Kidney tubule cell (primary cell): ENCODE data around the gene RARS2.
A peak's percentile ranks its signal among the peaks of the same experiment; 100 is the strongest.

Experiments
- DNase-seq: peaks from one replicate; pipeline ENCODE4 v3.0.0-alpha.2; 2018; ENCODE audit warnings: low spot score

Gene RARS2

GRCh38 chr6:87573307-87574024 lies 16.3 kb downstream of the RARS2 start:
- no peak for DNase-seq

- no peak for DNase-seq
Observed at GRCh38 chr6:87572883-87573282, 16.9 kb downstream of the RARS2 start.

GRCh38 chr6:87572021-87572420 lies 17.8 kb downstream of the RARS2 start:
- DNase-seq: no peak

GRCh38 chr6:87561017-87561416 lies 28.8 kb downstream of the RARS2 start:
- no peak for DNase-seq

DNA sequence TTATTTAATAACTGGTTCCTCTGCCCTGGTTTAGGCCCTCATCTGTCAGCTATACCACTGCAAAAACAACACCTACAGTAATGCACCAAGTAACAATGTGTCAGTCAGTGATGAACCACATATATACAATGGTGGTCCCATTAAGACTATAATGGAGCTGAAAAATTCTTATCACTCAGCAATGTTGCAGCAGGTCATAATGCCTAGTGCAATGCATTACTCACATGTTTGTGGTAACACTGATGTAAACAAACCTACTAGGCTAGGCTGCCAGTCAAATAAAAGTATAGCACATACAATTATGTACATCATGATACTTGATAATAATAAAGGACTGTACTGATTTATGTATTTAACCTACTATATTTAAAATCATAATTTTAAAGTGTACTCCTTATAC lies 31.3 kb downstream of the RARS2 start:
- no peak for DNase-seq

DNA sequence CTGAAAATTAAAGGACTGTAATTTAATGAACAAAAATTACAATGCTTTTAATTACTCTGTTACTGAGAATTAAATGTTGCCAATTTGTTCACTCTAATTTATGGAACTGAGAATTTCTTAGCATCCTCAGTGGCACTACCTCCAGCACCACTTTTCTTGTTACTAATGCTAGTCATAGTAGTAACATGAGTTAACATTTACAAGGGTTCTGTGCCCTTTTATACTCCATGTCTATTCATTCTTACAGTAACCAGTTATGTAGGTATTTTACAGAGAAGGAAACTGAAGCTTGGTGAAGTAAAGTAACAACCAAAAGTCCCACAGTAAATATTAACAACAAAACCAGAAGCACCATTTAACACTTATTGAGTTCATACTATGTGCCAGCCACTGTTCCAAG lies 34.3 kb downstream of the RARS2 start:
- DNase-seq: no peak

DNA sequence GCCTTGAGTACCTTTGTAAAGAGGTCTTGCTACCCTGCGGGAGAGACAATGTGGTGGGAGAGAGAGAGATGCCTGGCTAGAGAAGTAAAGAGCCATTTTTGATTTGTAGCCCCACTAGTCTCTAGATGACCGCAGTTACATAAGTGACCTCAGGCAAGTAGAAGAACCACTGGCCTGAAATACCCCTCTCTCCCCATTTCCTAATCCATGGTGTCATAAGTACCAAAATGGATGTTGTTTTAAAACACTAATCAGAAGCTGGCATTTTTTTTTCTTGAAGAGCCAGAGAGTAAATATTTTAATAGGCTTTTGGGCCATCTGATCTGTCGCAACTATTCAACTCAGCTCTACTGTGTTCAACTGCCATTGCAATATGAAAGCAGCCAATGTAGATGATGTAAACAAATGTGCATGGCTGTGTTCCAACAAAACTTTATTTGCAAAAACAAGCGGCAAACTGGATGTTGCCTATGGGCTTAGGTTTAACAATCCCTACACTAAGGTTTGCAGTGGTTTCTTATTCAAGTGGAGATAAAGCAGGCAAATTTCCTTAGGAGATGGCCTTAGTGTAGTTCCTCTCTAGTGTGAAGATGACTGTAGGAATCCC lies 36.5 kb downstream of the RARS2 start:
- DNase-seq: no peak

DNA sequence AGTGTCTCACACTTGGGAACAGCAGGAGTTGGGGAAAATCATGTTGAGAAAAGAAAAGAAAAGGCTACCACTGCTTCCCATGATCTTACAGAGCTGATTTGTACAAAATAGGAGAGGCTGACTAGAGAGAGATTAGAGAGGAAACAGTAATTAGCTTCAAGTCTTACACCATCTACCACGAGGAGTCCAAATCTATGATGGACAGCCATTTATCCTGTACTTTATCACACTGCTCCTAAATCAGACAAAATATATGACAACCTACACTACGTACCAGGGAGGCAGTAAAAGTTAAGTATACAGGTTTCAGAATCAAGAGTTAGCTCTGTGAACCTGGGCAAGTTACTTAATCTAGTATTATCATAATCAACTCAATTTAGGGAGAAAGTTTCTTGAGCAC lies 38.0 kb downstream of the RARS2 start:
- no peak for DNase-seq

DNA sequence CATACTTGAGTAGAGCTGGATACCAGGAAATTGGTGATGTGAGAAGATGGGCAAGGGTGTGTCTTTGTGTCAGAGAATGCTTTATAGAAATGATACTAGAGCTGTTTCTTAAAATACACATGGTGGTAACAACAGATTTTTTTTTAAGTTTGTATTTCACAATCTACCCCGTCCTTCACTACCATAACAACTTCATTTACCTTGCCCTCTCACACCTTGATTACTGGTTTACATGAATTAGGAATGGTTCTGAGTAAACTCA lies 45.4 kb downstream of the RARS2 start:
- no peak for DNase-seq

GRCh38 chr6:87543696-87544473 lies 45.9 kb downstream of the RARS2 start:
- peak; percentile 8 for DNase-seq

DNA sequence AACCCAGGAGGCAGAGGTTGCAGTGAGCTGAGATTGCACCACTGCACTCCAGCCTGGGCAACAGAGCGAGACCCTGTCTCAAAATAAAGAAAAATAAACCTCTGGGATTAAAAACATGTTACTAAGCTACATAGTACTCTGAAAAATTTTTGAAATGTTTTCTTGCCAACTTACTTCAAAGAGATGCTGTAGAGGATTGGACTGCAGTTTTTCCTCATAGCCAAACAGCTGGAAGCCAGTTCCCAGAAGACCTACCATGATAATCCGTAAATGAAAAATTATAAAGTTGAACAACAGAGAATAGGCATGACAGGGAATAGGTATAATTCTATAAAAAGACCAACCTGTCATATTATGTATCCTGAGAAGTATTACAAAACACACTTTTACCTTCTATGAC lies 48.0 kb downstream of the RARS2 start:
- no peak for DNase-seq

- no peak for DNase-seq
Observed at GRCh38 chr6:87541041-87541440, 48.7 kb downstream of the RARS2 start.

DNA sequence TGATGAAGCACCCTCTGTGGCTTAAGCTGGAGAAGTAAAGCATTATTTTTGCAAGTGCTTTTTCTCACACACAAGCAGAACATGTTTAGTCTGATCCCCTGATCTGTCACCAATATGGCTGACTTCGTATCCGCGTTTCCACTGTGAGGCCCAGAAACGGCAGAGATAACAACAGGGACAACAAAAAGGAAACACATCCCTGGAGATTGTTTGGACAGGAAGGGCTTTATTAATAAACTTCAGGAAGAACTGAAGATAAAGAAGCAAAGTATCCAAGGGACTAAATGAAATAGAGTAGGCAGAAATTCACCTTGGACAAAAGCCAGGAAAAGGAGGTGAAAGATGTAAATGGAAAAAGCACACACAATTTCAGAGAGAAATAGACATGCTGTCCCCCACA lies 49.2 kb downstream of the RARS2 start:
- DNase-seq: no peak

- no peak for DNase-seq
Observed at GRCh38 chr6:87539554-87539953, 50.2 kb downstream of the RARS2 start.

DNA sequence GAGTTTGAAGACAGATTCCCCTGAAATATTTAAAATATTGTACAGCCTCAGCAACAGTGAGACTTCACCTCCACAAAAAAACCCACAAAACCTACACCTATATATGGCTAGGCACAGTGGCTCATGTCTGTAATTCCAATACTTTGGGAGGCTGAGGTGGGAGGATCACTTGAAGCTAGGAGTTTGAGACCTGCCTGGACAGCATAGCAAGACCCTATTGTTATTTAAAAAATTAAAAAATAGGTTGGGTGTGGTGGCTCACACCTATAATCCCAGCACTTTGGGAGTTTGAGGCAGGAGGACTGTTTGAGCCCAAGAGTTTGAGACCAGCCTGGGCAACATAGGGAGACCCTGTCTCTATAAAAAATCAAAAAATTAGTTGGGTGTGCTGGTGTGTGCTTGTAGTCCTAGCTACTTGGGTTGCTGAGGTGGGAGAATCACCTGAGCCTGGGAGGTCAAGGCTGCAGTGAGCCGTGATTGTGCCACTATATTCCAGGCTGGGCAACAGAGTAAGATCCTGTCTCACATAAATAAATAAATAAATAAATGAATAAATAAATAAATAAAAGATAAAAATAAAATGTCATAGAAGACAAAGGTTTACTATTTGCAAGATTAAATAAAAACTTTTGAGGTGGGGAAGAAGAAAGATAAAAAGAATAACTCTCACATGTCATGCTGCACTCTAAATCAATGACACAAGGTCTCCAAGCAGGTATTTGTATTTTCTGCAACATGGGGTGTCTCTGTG lies 51.1 kb downstream of the RARS2 start:
- no peak for DNase-seq

GRCh38 chr6:87534377-87535047 lies 55.3 kb downstream of the RARS2 start:
- no peak for DNase-seq

GRCh38 chr6:87529221-87529620 lies 60.6 kb downstream of the RARS2 start:
- no peak for DNase-seq

DNA sequence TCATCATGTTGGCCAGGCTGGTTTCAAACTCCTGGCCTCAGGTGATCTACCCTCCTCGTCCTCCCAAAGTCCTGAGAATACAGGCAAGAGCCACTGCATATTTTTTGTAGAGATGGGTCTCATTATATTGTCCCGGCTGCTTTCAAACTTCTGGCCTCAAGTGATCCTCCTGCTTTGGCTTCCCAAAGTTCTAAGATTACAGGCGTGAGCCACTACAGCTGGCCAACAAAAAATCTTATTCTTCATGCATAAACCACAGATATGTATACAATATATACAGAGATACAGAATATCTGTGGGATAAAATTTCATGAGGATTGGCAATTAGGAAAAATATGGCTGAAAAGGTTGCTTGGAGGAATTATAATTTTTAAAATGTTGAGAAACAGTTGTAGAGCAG lies 67.1 kb downstream of the RARS2 start:
- no peak for DNase-seq

DNA sequence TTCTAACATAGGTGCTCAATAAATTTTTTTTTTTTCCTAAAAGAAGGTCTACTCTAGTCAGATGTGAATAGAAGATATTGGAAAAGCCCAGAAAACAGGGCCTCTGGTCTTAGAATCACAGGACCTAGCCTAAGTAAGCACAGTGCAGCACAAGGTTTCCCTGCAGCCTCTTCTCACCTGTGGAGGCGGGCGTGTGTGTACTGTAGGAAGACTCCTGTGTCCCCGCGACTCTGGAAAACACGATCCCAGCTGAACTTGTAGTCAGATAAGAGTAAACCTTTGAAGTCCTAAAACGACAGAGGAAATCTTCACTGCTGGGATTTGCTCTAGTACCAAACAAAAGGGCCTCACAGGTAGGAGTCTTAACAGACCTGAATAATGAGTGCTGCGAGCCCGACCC lies 71.3 kb downstream of the RARS2 start:
- DNase-seq: no peak

GRCh38 chr6:87514831-87515230 lies 75.0 kb downstream of the RARS2 start:
- no peak for DNase-seq

DNA sequence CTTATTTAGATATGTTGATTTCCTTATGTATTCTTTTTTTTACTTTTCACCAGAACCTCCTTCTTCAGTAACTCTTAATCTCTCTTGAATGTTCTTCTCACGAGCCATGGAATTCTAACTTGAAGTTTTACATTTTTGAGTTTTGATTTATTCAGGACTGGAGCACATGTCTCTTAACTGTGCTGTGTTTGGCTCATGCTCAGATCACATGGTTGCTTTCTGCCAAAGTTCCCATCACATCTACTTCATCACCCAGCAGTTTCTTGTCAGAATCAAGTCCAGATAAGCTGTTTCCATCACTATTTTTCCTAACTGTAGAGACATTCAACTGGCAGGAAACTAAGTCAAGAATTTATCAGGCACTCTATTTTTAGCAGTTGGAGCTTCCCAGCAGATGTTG lies 85.3 kb downstream of the RARS2 start:
- DNase-seq: no peak

DNA sequence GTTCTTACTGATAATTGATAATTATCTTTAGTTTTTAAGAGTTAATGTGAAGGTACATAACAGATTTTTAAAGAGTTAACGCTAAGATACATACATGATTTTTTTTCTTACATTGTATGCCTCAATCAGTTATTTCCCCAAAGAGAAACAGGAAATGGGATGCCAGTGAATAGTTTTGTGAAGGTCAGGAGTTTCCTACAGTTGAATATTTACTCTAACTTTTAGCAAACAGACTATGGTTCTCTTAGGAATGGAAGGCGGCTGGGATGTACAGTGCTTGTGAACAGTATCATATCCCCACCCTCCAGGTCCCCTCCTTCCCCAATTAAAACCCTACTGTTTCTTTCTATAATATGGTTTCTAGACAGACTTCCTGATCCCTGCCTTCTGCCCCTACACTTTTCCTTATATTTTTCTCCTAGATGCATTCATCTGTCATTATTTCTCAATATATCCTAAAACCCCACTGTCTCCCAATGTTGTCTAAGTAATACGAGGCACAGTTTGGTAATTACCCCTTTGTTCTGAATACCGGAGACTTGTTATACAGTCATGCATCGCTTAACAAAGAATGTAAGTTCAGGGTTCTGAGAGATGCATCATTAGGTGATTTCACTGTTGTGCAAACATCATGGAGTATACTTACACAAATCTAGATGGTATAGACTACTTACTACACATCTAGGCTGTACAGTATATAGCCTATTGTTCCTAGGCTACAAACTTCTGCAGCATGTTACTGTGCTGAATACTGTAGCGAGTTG lies 87.8 kb downstream of the RARS2 start:
- DNase-seq: peak; percentile 67
